ENCODE data around the gene IDUA.

IDUA gene

DNA sequence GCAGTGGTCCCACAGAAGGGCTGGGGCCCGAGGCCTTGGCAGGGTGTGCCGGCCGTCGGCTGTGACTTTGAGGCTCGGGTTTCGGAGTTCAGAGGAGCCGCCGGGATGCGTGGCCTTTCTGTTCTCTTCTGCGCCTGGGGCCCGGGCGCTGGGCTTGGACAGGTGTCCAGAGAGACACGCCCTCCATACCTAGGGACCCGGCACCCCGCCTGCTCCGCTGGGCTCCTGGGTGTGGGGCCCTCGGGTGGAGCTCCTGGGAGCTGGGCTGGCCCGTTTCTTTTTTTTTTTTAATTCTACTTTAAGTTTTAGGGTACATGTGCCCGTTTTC lies 35.9 kb downstream of the IDUA start:
- no peak for TF ChIP-seq EZH2phosphoT487 (conservative IDR thresholded peaks at IDR 0.05; ENCODE audit: low read length)
- TF ChIP-seq, protein P1, sequence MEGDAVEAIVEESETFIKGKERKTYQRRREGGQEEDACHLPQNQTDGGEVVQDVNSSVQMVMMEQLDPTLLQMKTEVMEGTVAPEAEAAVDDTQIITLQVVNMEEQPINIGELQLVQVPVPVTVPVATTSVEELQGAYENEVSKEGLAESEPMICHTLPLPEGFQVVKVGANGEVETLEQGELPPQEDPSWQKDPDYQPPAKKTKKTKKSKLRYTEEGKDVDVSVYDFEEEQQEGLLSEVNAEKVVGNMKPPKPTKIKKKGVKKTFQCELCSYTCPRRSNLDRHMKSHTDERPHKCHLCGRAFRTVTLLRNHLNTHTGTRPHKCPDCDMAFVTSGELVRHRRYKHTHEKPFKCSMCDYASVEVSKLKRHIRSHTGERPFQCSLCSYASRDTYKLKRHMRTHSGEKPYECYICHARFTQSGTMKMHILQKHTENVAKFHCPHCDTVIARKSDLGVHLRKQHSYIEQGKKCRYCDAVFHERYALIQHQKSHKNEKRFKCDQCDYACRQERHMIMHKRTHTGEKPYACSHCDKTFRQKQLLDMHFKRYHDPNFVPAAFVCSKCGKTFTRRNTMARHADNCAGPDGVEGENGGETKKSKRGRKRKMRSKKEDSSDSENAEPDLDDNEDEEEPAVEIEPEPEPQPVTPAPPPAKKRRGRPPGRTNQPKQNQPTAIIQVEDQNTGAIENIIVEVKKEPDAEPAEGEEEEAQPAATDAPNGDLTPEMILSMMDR (IDR thresholded peaks at IDR 0.05; ENCODE audit: insufficient read depth, low read length, poor library complexity, severe bottlenecking), result no peak
- no peaks in the 10 kb centered on the region for H3K27me3 ChIP-seq (ENCODE audit: low read length)
- H3K79me2 ChIP-seq (ENCODE audit: insufficient read depth, low read length), result no peaks in the 10 kb centered on the region
- no peaks in the 10 kb centered on the region; the same call in 1 of the 2 replicates for H3F3A ChIP-seq (ENCODE audit: insufficient read depth)
- no peaks in the 10 kb centered on the region for H3K9me2 ChIP-seq (replicated peaks; ENCODE audit: insufficient read depth, low read length)
- H3K9me3 ChIP-seq (ENCODE audit: insufficient read depth, low read length), result no peaks in the 10 kb centered on the region
- H3K4me3 ChIP-seq (ENCODE audit: insufficient read depth, low read length, poor library complexity, severe bottlenecking), result no peak overlapping the region
- no peak overlapping the region for H3K4me2 ChIP-seq (ENCODE audit: low read depth, low read length, poor library complexity, severe bottlenecking)
- H2AFZ ChIP-seq (ENCODE audit: low read depth, low read length, severe bottlenecking), result no peak overlapping the region
- no peak overlapping the region for H3K27ac ChIP-seq (ENCODE audit: low read depth, low read length)
- no peak overlapping the region for H3K9ac ChIP-seq (ENCODE audit: low read length)
- H3K36me3 ChIP-seq (ENCODE audit: low read length), result no peaks in the 10 kb centered on the region
- H4K20me1 ChIP-seq (ENCODE audit: low read depth, low read length), result no peaks in the 10 kb centered on the region

DNA sequence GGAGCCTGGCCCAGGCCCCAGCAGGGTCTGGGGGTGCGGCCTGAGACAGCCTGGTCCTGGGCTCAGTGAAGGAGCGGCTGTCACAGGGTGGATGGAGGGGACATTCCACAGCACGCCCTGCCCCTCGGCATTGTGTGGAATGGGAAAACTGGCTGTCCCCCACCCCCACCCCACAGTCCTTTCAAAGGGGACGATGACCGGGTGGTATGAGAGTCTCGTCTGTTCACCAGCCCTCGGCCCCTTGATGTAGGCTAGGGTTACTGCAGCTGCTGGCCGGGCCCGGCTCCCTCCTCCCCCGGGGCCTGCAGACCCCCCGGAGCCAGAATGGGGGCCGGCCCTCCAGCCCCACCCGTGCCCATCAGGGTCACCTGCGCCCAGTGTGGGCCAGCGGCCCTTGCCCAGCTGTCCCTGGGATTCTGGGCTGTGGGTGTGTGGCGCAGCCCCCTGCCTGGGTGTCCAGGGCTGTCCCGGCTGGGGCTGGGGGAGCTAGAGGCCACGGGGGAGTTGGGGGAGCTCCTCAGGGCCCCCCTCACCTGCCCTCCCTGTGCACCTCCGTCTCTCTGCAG lies 36.3 kb downstream of the IDUA start:
- no peaks in the 10 kb centered on the region for H3K9me3 ChIP-seq (ENCODE audit: insufficient read depth, low read length)
- no peaks in the 10 kb centered on the region for H3K79me2 ChIP-seq (ENCODE audit: insufficient read depth, low read length)
- no peak overlapping the region for H3K4me2 ChIP-seq (ENCODE audit: low read depth, low read length, poor library complexity, severe bottlenecking)
- no peak overlapping the region for H3K9ac ChIP-seq (ENCODE audit: low read length)
- H2AFZ ChIP-seq (ENCODE audit: low read depth, low read length, severe bottlenecking), result no peak overlapping the region
- H3K36me3 ChIP-seq (ENCODE audit: low read length), result no peaks in the 10 kb centered on the region
- H3K27me3 ChIP-seq (ENCODE audit: low read length), result no peaks in the 10 kb centered on the region
- H3K4me3 ChIP-seq (ENCODE audit: insufficient read depth, low read length, poor library complexity, severe bottlenecking), result no peak overlapping the region
- TF ChIP-seq EZH2phosphoT487 (conservative IDR thresholded peaks at IDR 0.05; ENCODE audit: low read length), result no peak
- TF ChIP-seq, protein P1 (IDR thresholded peaks at IDR 0.05; ENCODE audit: insufficient read depth, low read length, poor library complexity, severe bottlenecking), result no peak
- no peak overlapping the region for H3K27ac ChIP-seq (ENCODE audit: low read depth, low read length)
- H4K20me1 ChIP-seq (ENCODE audit: low read depth, low read length), result no peaks in the 10 kb centered on the region
- no peaks in the 10 kb centered on the region; the same call in 1 of the 2 replicates for H3F3A ChIP-seq (ENCODE audit: insufficient read depth)
- no peaks in the 10 kb centered on the region for H3K9me2 ChIP-seq (replicated peaks; ENCODE audit: insufficient read depth, low read length)

DNA sequence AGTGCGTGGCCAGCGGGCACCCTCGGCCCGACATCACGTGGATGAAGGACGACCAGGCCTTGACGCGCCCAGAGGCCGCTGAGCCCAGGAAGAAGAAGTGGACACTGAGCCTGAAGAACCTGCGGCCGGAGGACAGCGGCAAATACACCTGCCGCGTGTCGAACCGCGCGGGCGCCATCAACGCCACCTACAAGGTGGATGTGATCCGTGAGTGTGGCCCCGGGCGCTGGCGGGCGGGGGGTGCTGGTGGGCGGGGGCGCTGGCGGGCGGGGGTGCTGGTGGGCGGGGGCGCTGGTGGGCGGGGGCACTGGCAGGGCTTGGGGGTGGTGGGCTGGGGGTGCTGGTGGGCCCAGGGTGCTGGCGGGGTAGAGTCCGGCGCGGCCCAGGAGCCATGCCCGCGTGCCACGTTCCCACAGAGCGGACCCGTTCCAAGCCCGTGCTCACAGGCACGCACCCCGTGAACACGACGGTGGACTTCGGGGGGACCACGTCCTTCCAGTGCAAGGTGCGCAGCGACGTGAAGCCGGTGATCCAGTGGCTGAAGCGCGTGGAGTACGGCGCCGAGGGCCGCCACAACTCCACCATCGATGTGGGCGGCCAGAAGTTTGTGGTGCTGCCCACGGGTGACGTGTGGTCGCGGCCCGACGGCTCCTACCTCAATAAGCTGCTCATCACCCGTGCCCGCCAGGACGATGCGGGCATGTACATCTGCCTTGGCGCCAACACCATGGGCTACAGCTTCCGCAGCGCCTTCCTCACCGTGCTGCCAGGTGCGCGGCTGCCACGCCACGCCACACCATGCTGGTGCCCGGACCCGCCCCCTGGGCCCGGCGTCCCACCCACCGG lies 37.3 kb downstream of the IDUA start:
- Histone ChIP-seq H3K9me3 (ENCODE audit: insufficient read depth, low read length) (no peaks in the 10 kb centered on the region), H3K36me3 (ENCODE audit: low read length) (no peaks in the 10 kb centered on the region), H3F3A (ENCODE audit: insufficient read depth) (no peaks in the 10 kb centered on the region; the same call in 1 of the 2 replicates), H3K9ac (ENCODE audit: low read length) (no peak overlapping the region), H3K27ac (ENCODE audit: low read depth, low read length) (no peak overlapping the region), H4K20me1 (ENCODE audit: low read depth, low read length) (no peaks in the 10 kb centered on the region), H3K27me3 (ENCODE audit: low read length) (no peaks in the 10 kb centered on the region), H3K4me2 (ENCODE audit: low read depth, low read length, poor library complexity, severe bottlenecking) (no peak overlapping the region), H3K9me2 (replicated peaks; ENCODE audit: insufficient read depth, low read length) (no peaks in the 10 kb centered on the region), H3K79me2 (ENCODE audit: insufficient read depth, low read length) (no peaks in the 10 kb centered on the region), H3K4me3 (ENCODE audit: insufficient read depth, low read length, poor library complexity, severe bottlenecking) (no peak overlapping the region), H2AFZ (ENCODE audit: low read depth, low read length, severe bottlenecking) (no peak overlapping the region)
- TF ChIP-seq EZH2phosphoT487 (conservative IDR thresholded peaks at IDR 0.05; ENCODE audit: low read length), result no peak

Data from SU-DHL-6 (cell line).